ENCODE data around the gene HS2ST1. TPM values are rescaled to one million over a fixed set of nuclear protein-coding genes. Genes with fewer than 3 reads are reported as not detected.
"Not testable (repeated sequence)": the region's sequence is repeated elsewhere in the genome, so short reads cannot be mapped to it uniquely, and the experiment has no call there.

Gene HS2ST1
- total RNA-seq, 1 experiment from 2014 or later, result 24.0 TPM

- no peak for DNase-seq (ENCODE audit: low read depth)
Observed at GRCh38 chr1:86924324-86924960, 10.0 kb downstream of the HS2ST1 start.

GRCh38 chr1:86925742-86926141, 11.3 kb downstream of the HS2ST1 start:
- no peak for DNase-seq (ENCODE audit: low read depth)

GRCh38 chr1:86926883-86927282, 12.4 kb downstream of the HS2ST1 start:
- DNase-seq (ENCODE audit: low read depth), result no peak

- DNase-seq (ENCODE audit: low read depth), result no peak
Observed at GRCh38 chr1:86928819-86929218, 14.4 kb downstream of the HS2ST1 start.

GRCh38 chr1:86933051-86933450, 18.6 kb downstream of the HS2ST1 start:
- DNase-seq (ENCODE audit: low read depth), result no peak

- DNase-seq (ENCODE audit: low read depth), result no peak
Observed at GRCh38 chr1:86933562-86934377, 19.3 kb downstream of the HS2ST1 start.

- DNase-seq (ENCODE audit: low read depth), result peak; percentile 7
Observed at GRCh38 chr1:86938450-86938849, 24.0 kb downstream of the HS2ST1 start.

GRCh38 chr1:86938855-86939254, 24.4 kb downstream of the HS2ST1 start:
- no peak for DNase-seq (ENCODE audit: low read depth)

GRCh38 chr1:86939406-86939805, 25.0 kb downstream of the HS2ST1 start:
- DNase-seq (ENCODE audit: low read depth), result no peak

GRCh38 chr1:86940599-86940998, 26.2 kb downstream of the HS2ST1 start:
- DNase-seq (ENCODE audit: low read depth), result no peak

GRCh38 chr1:86942042-86942441, 27.6 kb downstream of the HS2ST1 start:
- DNase-seq (ENCODE audit: low read depth), result no peak

- DNase-seq (ENCODE audit: low read depth), result no peak
Observed at GRCh38 chr1:86942743-86943142, 28.3 kb downstream of the HS2ST1 start.

- no peak for DNase-seq (ENCODE audit: low read depth)
Observed at GRCh38 chr1:86948212-86948611, 33.8 kb downstream of the HS2ST1 start.

GRCh38 chr1:86950712-86951419, 36.4 kb downstream of the HS2ST1 start:
- no peak for DNase-seq (ENCODE audit: low read depth)

- DNase-seq (ENCODE audit: low read depth), result no peak
Observed at GRCh38 chr1:86951430-86951829, 37.0 kb downstream of the HS2ST1 start.

- no peak for DNase-seq (ENCODE audit: low read depth)
Observed at GRCh38 chr1:86953167-86953566, 38.7 kb downstream of the HS2ST1 start.

GRCh38 chr1:86955678-86956077, 41.2 kb downstream of the HS2ST1 start:
- DNase-seq (ENCODE audit: low read depth), result no peak

- DNase-seq (ENCODE audit: low read depth), result no peak
Observed at GRCh38 chr1:86956221-86956620, 41.8 kb downstream of the HS2ST1 start.

GRCh38 chr1:86957221-86957620, 42.8 kb downstream of the HS2ST1 start:
- no peak for DNase-seq (ENCODE audit: low read depth)

- DNase-seq (ENCODE audit: low read depth), result no peak
Observed at GRCh38 chr1:86960548-86960947, 46.1 kb downstream of the HS2ST1 start.

- not testable (repeated sequence) for DNase-seq (ENCODE audit: low read depth)
Observed at GRCh38 chr1:86963841-86964240, 49.4 kb downstream of the HS2ST1 start.
